C4-2B (cell line): Measurements from ENCODE around the gene ADAMTSL1.

Experiments
- CTCF ChIP-seq: fragments of 450-650 bp; conservative IDR thresholded peaks from 2 replicates; pipeline ENCODE4 v1.5.1; 2017; ENCODE audit warnings: mild to moderate bottlenecking
- ZFX ChIP-seq: fragments of 450-650 bp; IDR thresholded peaks from 2 replicates; pipeline ENCODE4 v1.6.1; 2017

- no peak for TF ChIP-seq CTCF
- TF ChIP-seq ZFX, result no peak
Measured at GRCh38 chr9:18865542-18865941, 391.6 kb downstream of the ADAMTSL1 start.
